GM06990 (cell line): ENCODE data around the gene BRINP1.

Source experiments
- DNase-seq: peaks from one replicate; pipeline ENCODE4 v3.0.0-alpha.2; 2011; ENCODE audit not compliant: insufficient read length; ENCODE audit errors: extremely low read depth
- H3K27me3 ChIP-seq: replicated peaks from 2 replicates; pipeline ENCODE4 v1.6.0; 2011; ENCODE audit warnings: low read length; ENCODE audit not compliant: control insufficient read depth, insufficient read depth
- H3K36me3 ChIP-seq: 2 replicates; pipeline ENCODE4 v1.5.1; 2011; ENCODE audit warnings: low read length; ENCODE audit not compliant: control insufficient read depth, insufficient read depth
- H3K4me3 ChIP-seq: replicated peaks from 2 replicates; pipeline ENCODE4 v1.5.1; 2011; ENCODE audit warnings: low read depth, mild to moderate bottlenecking, control low read depth, low read length
- CTCF ChIP-seq: IDR thresholded peaks from 2 replicates; pipeline ENCODE4 v1.5.1; 2011; ENCODE audit warnings: low read length, control low read depth, mild to moderate bottlenecking, inconsistent platforms; ENCODE audit not compliant: insufficient read depth, poor library complexity, severe bottlenecking

The BRINP1 gene

GRCh38 chr9:119360237-119360636 lies 9.0 kb downstream of the BRINP1 start:
- DNase-seq = no peak
- TF ChIP-seq CTCF = no peak
- Histone ChIP-seq H3K4me3 (no peak overlapping the region), H3K36me3 (no peaks in the 10 kb centered on the region), H3K27me3 (no peaks in the 10 kb centered on the region)

DNA sequence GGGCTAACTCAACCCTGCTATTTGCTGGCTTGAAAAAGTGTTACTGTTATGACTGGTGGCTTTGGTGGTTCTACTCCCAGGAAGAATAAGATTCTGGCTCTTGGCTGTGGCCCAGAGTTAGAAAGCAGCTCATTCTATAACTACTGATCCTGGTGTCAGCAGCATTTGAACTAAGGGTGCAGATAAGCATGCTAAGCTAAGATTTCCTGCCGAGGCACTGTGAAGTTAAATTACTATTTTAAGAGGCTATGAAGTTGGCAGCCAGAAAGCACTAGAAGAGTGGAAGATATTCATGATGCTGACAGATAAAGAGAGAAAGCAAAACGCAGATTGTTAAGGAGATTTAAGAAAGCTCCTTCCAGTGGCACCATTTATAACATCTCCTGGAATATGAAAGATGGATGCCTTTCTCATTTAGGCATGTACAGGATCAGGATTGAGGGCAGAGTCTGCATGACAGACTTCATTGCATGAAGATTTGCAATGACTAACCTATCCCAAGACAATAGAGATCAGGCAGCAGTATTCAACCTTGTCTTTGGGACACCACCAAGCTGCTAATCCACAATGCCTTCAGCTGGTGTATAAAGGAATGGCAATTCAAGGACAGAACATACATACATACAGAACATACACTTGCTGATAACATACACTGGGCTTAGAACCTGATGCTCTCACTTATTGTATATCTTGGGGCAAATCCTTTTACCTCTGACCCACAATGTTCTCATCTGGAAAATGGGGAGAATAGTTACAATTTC lies 11.7 kb downstream of the BRINP1 start:
- Histone ChIP-seq H3K36me3 (no peaks in the 10 kb centered on the region), H3K4me3 (no peak overlapping the region), H3K27me3 (no peaks in the 10 kb centered on the region)
- DNase-seq = no peak
- no peak for TF ChIP-seq CTCF

- no peak for TF ChIP-seq CTCF
- Histone ChIP-seq H3K4me3 (no peak overlapping the region), H3K36me3 (no peaks in the 10 kb centered on the region), H3K27me3 (no peaks in the 10 kb centered on the region; the same call in 1 of the 2 replicates)
- no peak for DNase-seq
Observed at GRCh38 chr9:119349351-119349825, 19.8 kb downstream of the BRINP1 start.

DNA sequence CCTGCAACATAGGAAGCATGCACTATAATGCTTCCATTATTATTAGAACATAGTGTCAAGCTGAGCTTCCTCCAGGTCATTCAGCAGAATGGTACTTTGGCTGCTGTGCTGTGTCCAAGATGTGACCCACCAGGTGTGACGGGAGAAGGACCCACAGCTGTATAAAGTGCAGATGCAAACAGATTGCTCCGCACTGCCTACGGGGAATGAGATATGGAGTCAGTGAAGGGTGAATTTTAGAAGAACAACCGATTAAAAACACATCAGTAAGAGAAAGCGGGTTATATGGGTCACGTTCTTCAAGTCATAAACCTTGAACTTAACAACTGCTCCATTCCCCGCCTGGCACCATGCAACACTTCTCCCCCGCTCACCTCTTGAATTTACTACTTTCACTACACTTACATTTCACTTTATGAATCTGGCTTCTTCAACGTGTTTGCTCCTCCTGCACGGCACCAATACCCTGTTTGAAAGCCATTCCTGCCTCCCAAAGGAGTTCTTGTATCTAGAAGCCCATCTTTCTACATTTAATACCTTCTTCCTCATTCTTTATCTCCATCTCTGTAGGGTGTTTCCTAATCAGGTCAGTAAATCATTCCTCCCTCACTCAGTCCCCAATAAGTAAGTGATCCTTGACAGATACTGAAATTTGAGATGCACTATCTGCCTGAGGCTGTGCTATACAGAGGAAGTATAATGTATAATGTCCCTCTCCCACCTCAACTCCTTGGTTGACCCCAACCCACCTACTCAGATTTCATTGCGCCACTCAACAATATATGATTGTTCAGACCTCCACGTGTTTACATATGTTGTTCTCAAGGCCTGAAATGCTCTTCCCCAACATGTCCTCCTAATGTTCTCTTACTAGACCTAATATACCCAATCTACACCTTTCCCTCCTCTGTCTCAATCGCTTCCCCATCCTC lies 25.9 kb downstream of the BRINP1 start:
- Histone ChIP-seq H3K27me3 (no peaks in the 10 kb centered on the region), H3K4me3 (no peak overlapping the region), H3K36me3 (no peaks in the 10 kb centered on the region)
- DNase-seq = no peak
- no peak for TF ChIP-seq CTCF

- TF ChIP-seq CTCF = no peak
- Histone ChIP-seq H3K4me3 (no peak overlapping the region), H3K27me3 (no peaks in the 10 kb centered on the region), H3K36me3 (no peaks in the 10 kb centered on the region)
- no peak for DNase-seq
Observed at GRCh38 chr9:119339056-119339455, 30.2 kb downstream of the BRINP1 start.
